Motor neuron (in vitro differentiated cells): ENCODE results near the gene MYCN. TPM values are rescaled to one million over a fixed set of nuclear protein-coding genes. Genes with fewer than 3 reads are reported as not detected.
"Not testable (repeated sequence)": the region's sequence is repeated elsewhere in the genome, so short reads cannot be mapped to it uniquely, and the experiment has no call there.

Experiments
- ATAC-seq, 8 experiments: fragments of 200-7000 bp; cut with Tn5 transposase; replicated peaks in 6 of 8; 2 replicates each; pipeline ENCODE4 v1.8.0; 2021; ENCODE audit warnings: mild to moderate bottlenecking in 8 of 8, moderate library complexity in 8 of 8
- H3K27ac ChIP-seq, 2 donors: fragments of 250-450 bp; sonication (Bioruptor Pico); 2 replicates each; pipeline ENCODE4 v1.9.0; 2021; ENCODE audit warnings: antibody characterized with exemption in 2 of 2, mild to moderate bottlenecking in 2 of 2, moderate library complexity in 1 of 2
- H3K4me1 ChIP-seq, 2 donors: fragments of 250-450 bp; sonication (Bioruptor Pico); replicated peaks in 1 of 2; 2 replicates each; pipeline ENCODE4 v1.6.1; 2021; ENCODE audit warnings: antibody characterized with exemption in 2 of 2, mild to moderate bottlenecking in 2 of 2, moderate library complexity in 1 of 2
- H3K4me3 ChIP-seq, 5 donors: fragments of 250-450 bp; sonication (Bioruptor Pico); 2 replicates each; pipeline ENCODE4 v1.9.0; 2021; ENCODE audit warnings: antibody characterized with exemption in 5 of 5, mild to moderate bottlenecking in 5 of 5, moderate library complexity in 4 of 5
- WGBS, 10 experiments: fragments of 450-650 bp; shearing (Covaris generic); methylation state at CpG; one replicate each; pipeline ENCODE4 v1.0.0; 2022; 5-methylcytosine and 5-hydroxymethylcytosine counted together
- in situ Hi-C, 9 experiments: fragments of 400-800 bp; cut with MboI; loops; one replicate each; pipeline ENCODE4 v1.15.0; 2021; ENCODE audit warnings: low sequenced_read_pairs in 9 of 9, low pct_unique_long_range_greater_than_20kb in 2 of 9; ENCODE audit not compliant: unreplicated experiment in 9 of 9
- total RNA-seq, 8 experiments: library from RNA; unstranded; fragments of 300-600 nt; gene quantifications; 2 replicates each; pipeline versions ENCODE4 v1.2.3 to v1.2.4, GENCODE V29; 2022

The MYCN gene
- total RNA-seq, 8 experiments from 2014 or later = 0.31 to 55.9 (median 17.9) TPM; not detected in 2

- WGBS, 10 experiments = 19 to 63% (median 39%) methylated on average over 2 to 4 of the region's 4 CpGs; no CpG with 5 or more reads in 2 of the 10 experiments
- ATAC-seq = no peak
- Histone ChIP-seq H3K4me1 (peaks cover 0 to 1% of the 10 kb centered on the region in 2 donors), H3K4me3 (peak overlapping the region; percentile 62 to 84 (median 73)), H3K27ac (no peak overlapping the region)
- in situ Hi-C loops = loop anchor here (25.0 kb wide), 5 partner anchors 307 to 818 kb away; no protein-coding TSS in a partner anchor
These were observed 4.1 kb downstream of the MYCN start for GRCh38 chr2:15944325-15945017.

DNA sequence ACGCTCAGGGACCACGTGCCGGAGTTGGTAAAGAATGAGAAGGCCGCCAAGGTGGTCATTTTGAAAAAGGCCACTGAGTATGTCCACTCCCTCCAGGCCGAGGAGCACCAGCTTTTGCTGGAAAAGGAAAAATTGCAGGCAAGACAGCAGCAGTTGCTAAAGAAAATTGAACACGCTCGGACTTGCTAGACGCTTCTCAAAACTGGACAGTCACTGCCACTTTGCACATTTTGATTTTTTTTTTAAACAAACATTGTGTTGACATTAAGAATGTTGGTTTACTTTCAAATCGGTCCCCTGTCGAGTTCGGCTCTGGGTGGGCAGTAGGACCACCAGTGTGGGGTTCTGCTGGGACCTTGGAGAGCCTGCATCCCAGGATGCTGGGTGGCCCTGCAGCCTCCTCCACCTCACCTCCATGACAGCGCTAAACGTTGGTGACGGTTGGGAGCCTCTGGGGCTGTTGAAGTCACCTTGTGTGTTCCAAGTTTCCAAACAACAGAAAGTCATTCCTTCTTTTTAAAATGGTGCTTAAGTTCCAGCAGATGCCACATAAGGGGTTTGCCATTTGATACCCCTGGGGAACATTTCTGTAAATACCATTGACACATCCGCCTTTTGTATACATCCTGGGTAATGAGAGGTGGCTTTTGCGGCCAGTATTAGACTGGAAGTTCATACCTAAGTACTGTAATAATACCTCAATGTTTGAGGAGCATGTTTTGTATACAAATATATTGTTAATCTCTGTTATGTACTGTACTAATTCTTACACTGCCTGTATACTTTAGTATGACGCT, 5.8 kb downstream of the MYCN start:
- WGBS, 10 experiments = 13 to 100% (median 78%) methylated on average over 2 to 14 of the region's 17 CpGs
- Histone ChIP-seq H3K27ac (no peak overlapping the region), H3K4me1 (no peaks in the 10 kb centered on the region), H3K4me3 (no peak overlapping the region)
- in situ Hi-C loops = loop anchor here (25.0 kb wide), 5 partner anchors 309 to 816 kb away; no protein-coding TSS in a partner anchor
- no peak for ATAC-seq

DNA sequence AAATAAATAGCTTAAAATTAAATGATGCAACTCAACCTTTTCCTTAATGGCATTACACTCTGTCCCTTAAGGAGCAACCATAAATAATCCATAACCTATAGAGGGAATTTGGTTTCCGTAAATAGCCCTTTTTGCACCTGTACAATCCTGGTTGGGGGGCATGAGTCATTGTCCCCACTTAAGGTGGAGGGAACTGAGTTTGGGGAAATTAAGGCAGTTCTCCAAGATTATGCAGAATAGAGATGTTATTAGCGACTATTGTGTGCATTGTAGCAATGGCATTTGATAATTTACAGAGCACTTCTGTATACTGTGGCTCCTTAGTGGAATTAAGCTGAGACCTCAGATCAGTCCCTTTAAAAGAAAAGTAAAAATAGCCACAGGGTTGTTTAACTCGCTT, 6.6 kb downstream of the MYCN start:
- ATAC-seq = no peak
- Histone ChIP-seq H3K4me3 (no peak overlapping the region), H3K27ac (no peak overlapping the region), H3K4me1 (no peaks in the 10 kb centered on the region)
- in situ Hi-C loops = loop anchor here (25.0 kb wide), 5 partner anchors 310 to 815 kb away; no protein-coding TSS in a partner anchor
- 0 to 100% (median 89%) methylated on average over 1 to 3 of the region's 3 CpGs; no CpG with 5 or more reads in 3 of the 10 experiments for WGBS, 10 experiments

GRCh38 chr2:15947431-15947830, 7.1 kb downstream of the MYCN start:
- in situ Hi-C loops = loop anchor here (25.0 kb wide), 5 partner anchors 310 to 815 kb away; no protein-coding TSS in a partner anchor
- 0 to 100% (median 50%) methylated on average over 1 to 2 of the region's 2 CpGs; no CpG with 5 or more reads in 3 of the 10 experiments for WGBS, 10 experiments
- ATAC-seq = no peak
- no peak overlapping the region for H3K4me3 ChIP-seq
- H3K27ac ChIP-seq = no peak overlapping the region
- no peaks in the 10 kb centered on the region for H3K4me1 ChIP-seq

DNA sequence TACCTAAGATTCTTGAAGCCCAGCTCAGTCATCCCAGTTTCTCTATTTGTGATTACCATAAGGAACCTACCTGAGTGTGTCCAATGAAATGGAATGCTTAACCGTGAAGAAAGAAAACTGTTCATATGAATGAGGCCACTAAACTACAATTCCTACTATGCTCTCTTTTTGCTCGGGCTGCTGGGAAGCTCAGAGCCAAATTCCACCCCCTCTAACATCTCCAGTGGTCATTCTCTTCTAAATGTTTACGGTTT, 8.3 kb downstream of the MYCN start:
- in situ Hi-C loops = loop anchor here (25.0 kb wide), 5 partner anchors 311 to 814 kb away; no protein-coding TSS in a partner anchor

DNA sequence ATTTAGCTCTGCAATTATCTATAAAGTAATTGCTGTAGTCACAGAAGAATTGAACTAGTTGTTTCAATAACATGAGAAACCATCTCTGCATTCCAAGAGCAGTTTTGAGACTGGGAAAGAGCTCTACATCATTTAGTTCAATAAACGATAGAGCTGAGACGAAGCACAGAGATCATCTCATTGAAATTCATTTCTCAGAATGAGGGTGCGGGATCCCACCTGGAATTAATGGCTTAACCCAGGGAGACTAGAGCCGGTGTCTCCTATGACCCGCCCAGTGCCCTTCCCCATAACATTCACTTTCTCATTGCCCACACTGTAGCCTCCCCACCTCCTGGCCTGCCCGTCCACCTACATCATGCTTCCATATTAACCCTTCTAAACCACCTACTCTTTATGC, 8.8 kb downstream of the MYCN start:
- Histone ChIP-seq H3K4me1 (no peaks in the 10 kb centered on the region), H3K4me3 (no peak overlapping the region), H3K27ac (no peak overlapping the region)
- in situ Hi-C loops = loop anchor here (25.0 kb wide), 5 partner anchors 312 to 813 kb away; no protein-coding TSS in a partner anchor
- no peak for ATAC-seq
- WGBS, 10 experiments = 26 to 98% (median 66%) methylated on average over 3 to 6 of the region's 6 CpGs; no CpG with 5 or more reads in 2 of the 10 experiments

More for the DNA sequence above, 8.3 kb downstream of the MYCN start:
- no peak overlapping the region for H3K4me3 ChIP-seq
- ATAC-seq = no peak
- no peak overlapping the region for H3K27ac ChIP-seq
- H3K4me1 ChIP-seq = no peaks in the 10 kb centered on the region
- 22 to 100% (median 95%) methylated on average over 2 to 3 of the region's 3 CpGs; no CpG with 5 or more reads in 1 of the 10 experiments for WGBS, 10 experiments

- WGBS, 10 experiments = 20 to 100% (median 88%) methylated on average over 1 to 5 of the region's 5 CpGs; no CpG with 5 or more reads in 2 of the 10 experiments
- Histone ChIP-seq H3K4me1 (no peaks in the 10 kb centered on the region), H3K27ac (no peak overlapping the region), H3K4me3 (no peak overlapping the region)
- no peak for ATAC-seq
- in situ Hi-C loops = loop anchor here (25.0 kb wide), 5 partner anchors 312 to 813 kb away; no protein-coding TSS in a partner anchor
These were observed 9.2 kb downstream of the MYCN start for GRCh38 chr2:15949551-15949950.

- no peaks in the 10 kb centered on the region for H3K4me1 ChIP-seq
- H3K4me3 ChIP-seq = no peak overlapping the region
- in situ Hi-C loops = no loop called here
- H3K27ac ChIP-seq = no peak overlapping the region
- ATAC-seq = no peak
- WGBS, 10 experiments = 14 to 92% (median 48%) methylated on average over 2 to 5 of the region's 5 CpGs; no CpG with 5 or more reads in 2 of the 10 experiments
These were observed 10.0 kb downstream of the MYCN start for GRCh38 chr2:15950088-15950952.

DNA sequence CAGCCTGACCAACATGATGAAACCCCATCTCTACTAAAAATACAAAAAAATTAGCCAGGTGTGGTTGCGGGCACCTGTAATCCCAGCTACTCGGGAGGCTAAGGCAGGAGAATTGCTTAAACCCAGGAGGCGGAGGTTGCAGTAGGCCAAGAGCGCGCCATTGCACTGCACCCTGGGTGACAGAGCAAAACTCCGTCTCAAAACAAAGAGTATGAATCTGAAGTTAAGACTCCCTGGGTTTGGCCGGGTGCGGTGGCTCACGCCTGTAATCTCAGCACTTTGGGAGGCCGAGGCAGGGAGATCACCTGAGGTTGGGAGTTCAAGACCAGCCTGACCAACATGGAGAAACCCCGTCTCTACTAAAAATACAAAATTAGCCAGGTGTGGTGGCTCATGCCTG, 11.6 kb downstream of the MYCN start:
- H3K4me1 ChIP-seq, ATAC-seq, H3K4me3 ChIP-seq, in situ Hi-C loops, H3K27ac ChIP-seq: not testable (repeated sequence)
- WGBS, 10 experiments = 50 to 100% (median 60%) methylated on average over 1 to 9 of the region's 11 CpGs; no CpG with 5 or more reads in 3 of the 10 experiments

GRCh38 chr2:15952451-15953146, 12.2 kb downstream of the MYCN start:
- no peaks in the 10 kb centered on the region for H3K4me1 ChIP-seq

DNA sequence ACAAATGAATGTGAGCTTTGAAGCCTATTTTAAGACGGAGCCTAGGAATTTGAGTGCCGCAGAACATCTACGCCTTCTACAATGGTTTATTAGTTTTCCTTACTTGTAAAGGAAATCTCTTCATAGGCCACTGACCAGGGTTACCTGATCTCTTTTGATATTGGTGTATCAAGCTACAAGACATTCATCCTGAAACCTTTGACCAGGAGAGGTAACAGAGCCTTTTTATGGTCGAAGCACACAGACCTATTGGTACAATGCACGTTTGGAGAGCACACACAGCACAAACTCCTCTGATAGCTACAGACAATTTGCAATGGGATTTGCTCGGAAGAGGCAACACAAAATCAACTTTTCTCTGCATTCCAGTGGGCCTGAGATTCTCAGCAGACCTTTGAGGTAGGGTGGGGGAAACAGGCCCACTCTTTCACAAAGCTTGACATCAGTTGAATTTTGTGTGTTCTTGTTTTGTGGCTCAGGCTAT, 12.8 kb downstream of the MYCN start:
- in situ Hi-C loops = no loop called here
- Histone ChIP-seq H3K4me3 (no peak overlapping the region), H3K4me1 (no peaks in the 10 kb centered on the region), H3K27ac (no peak overlapping the region)
- WGBS, 10 experiments = 46 to 83% (median 60%) methylated on average over 1 to 5 of the region's 6 CpGs; no CpG with 5 or more reads in 3 of the 10 experiments
- peak in 1 of 8 experiments; percentile 23 for ATAC-seq

More at GRCh38 chr2:15952451-15953146, 12.2 kb downstream of the MYCN start:
- in situ Hi-C loops = no loop called here
- peak in 1 of 8 experiments; percentile 14 for ATAC-seq
- Histone ChIP-seq H3K4me3 (no peak overlapping the region), H3K27ac (no peak overlapping the region)
- 43 to 100% (median 65%) methylated on average over 2 to 9 of the region's 10 CpGs; no CpG with 5 or more reads in 1 of the 10 experiments for WGBS, 10 experiments
